Measurements from ENCODE around the gene MINDY4. TPM values are rescaled to one million over a fixed set of nuclear protein-coding genes. Genes with fewer than 3 reads are reported as not detected.

Gene MINDY4
- total RNA-seq, 1 experiment from 2014 or later = 1.8 TPM

DNA sequence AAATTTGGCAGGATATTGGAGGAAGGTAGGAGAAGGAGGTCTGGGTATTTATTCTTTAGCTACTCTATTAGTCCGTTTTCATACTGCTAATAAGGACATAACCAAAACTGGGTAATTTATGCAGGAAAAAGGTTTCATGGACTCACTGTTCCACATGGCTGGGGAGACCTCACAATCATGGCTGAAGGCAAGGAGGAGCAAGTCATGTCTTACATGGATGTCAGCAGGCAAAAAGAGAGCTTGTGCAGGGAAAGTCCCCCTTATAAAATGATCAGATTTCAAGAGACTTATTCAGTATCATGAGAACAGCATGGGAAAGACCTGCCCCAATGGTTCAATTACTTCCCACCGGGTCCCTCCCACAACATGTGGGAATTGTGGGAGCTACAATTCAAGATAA lies 21.2 kb upstream of the MINDY4 start:
- Mint-ChIP-seq H3K27me3 (ENCODE audit: low read depth) (peaks cover 2% of the 10 kb centered on the region), H3K4me1 (no peaks in the 10 kb centered on the region), H3K36me3 (peaks cover 3% of the 10 kb centered on the region; the same call in 1 of the 2 replicates), H3K9me3 (peaks cover 14% of the 10 kb centered on the region), H3K27ac (no peak overlapping the region), H3K4me3 (no peak overlapping the region)
- no peak for TF ChIP-seq GABPB1 (CRISPR knock-in tag; IDR thresholded peaks at IDR 0.05)
- no peak for TF ChIP-seq OVOL2 (CRISPR knock-in tag; IDR thresholded peaks at IDR 0.05; ENCODE audit: borderline replicate concordance)
- TF ChIP-seq NFYB (CRISPR knock-in tag; conservative IDR thresholded peaks at IDR 0.05; ENCODE audit: low read depth) = no peak
- no peak for TF ChIP-seq NR3C1 (CRISPR knock-in tag; conservative IDR thresholded peaks at IDR 0.05; ENCODE audit: low read depth)
- TF ChIP-seq MXD4 (CRISPR knock-in tag; IDR thresholded peaks at IDR 0.05; ENCODE audit: borderline replicate concordance) = no peak
- TF ChIP-seq, protein P1, sequence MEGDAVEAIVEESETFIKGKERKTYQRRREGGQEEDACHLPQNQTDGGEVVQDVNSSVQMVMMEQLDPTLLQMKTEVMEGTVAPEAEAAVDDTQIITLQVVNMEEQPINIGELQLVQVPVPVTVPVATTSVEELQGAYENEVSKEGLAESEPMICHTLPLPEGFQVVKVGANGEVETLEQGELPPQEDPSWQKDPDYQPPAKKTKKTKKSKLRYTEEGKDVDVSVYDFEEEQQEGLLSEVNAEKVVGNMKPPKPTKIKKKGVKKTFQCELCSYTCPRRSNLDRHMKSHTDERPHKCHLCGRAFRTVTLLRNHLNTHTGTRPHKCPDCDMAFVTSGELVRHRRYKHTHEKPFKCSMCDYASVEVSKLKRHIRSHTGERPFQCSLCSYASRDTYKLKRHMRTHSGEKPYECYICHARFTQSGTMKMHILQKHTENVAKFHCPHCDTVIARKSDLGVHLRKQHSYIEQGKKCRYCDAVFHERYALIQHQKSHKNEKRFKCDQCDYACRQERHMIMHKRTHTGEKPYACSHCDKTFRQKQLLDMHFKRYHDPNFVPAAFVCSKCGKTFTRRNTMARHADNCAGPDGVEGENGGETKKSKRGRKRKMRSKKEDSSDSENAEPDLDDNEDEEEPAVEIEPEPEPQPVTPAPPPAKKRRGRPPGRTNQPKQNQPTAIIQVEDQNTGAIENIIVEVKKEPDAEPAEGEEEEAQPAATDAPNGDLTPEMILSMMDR (IDR thresholded peaks at IDR 0.05) = no peak
- no peak for TF ChIP-seq ZNF416 (CRISPR knock-in tag; IDR thresholded peaks at IDR 0.05)
- no peak for TF ChIP-seq ZNF138 (CRISPR knock-in tag; conservative IDR thresholded peaks at IDR 0.05)
- ChIA-PET CTCF (no interaction called here), POLR2A (no interaction called here)
- DNase-seq (ENCODE audit: low spot score) = no peak
- ATAC-seq = no peak

DNA sequence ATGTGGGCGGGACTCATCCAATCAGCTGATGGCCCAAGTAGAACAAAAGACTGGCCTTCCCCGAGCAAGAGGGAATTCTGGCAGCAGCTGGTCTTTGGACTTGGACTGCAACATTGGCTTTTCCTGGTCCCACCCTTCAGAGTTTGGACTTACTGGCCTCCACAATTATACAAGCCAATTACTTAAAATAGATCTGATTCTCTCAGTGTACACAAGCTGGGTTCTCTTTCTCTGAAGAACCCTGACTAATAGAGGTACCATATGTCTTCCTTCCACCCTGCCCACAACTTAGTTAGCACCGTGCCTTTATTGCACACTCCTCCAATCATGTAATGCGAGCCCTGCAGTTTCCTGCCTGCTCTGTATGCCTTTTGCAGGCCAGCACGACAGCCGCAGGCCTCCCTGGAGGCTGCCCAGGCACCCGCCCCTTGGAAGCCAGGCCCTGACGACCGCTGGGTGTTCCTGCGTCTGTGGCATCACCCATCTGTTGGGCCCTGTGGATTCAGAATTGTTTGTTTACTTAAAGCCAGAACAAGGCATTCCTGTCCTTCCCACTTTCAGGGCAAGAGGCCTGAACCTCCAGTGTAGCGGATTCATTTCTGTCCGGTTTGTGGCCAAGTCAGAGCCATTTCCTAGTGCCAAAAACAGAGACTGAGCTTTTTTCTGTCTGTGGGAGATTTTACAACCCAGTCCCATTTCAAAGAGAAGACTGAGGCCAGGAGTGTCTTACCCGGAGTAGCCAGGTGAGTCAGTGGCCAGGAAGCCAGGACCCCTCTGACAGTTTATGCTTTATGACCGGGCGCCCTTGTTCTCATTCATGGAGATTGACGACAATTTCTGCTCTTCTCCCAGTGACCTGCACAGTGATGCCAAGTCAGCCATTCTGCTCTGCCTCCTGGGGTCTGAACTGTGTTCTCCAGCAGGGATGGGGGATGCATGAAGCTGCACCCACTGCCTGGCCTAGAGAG lies 20.2 kb upstream of the MINDY4 start:
- Mint-ChIP-seq H3K4me1 (no peaks in the 10 kb centered on the region), H3K27me3 (ENCODE audit: low read depth) (peaks cover 2% of the 10 kb centered on the region; the same call in 1 of the 2 replicates), H3K4me3 (no peak overlapping the region), H3K9me3 (peaks cover 14% of the 10 kb centered on the region), H3K27ac (no peak overlapping the region), H3K36me3 (peaks cover 3% of the 10 kb centered on the region; the same call in 1 of the 2 replicates)
- TF ChIP-seq MAX (CRISPR knock-in tag; IDR thresholded peaks at IDR 0.05) (no peak), GTF2I (CRISPR knock-in tag; conservative IDR thresholded peaks at IDR 0.05) (no peak), CREM (CRISPR knock-in tag; IDR thresholded peaks at IDR 0.05) (no peak), EMX1 (CRISPR knock-in tag; IDR thresholded peaks at IDR 0.05) (no peak), ZNF219 (CRISPR knock-in tag; IDR thresholded peaks at IDR 0.05; ENCODE audit: borderline replicate concordance) (no peak), FOXJ3 (CRISPR knock-in tag; IDR thresholded peaks at IDR 0.05; ENCODE audit: borderline replicate concordance) (no peak), ZNF396 (CRISPR knock-in tag; IDR thresholded peaks at IDR 0.05; ENCODE audit: borderline replicate concordance) (no peak), TCF7 (CRISPR knock-in tag; IDR thresholded peaks at IDR 0.05; ENCODE audit: low read depth) (no peak), SMAD4 (CRISPR knock-in tag; IDR thresholded peaks at IDR 0.05) (no peak), ZMAT4 (CRISPR knock-in tag; IDR thresholded peaks at IDR 0.05) (no peak), ZBTB21 (CRISPR knock-in tag; IDR thresholded peaks at IDR 0.05; ENCODE audit: borderline replicate concordance) (no peak), NR2C2 (CRISPR knock-in tag; IDR thresholded peaks at IDR 0.05) (no peak), PRRX2 (CRISPR knock-in tag; IDR thresholded peaks at IDR 0.05) (no peak)
- TF ChIP-seq, protein P2, sequence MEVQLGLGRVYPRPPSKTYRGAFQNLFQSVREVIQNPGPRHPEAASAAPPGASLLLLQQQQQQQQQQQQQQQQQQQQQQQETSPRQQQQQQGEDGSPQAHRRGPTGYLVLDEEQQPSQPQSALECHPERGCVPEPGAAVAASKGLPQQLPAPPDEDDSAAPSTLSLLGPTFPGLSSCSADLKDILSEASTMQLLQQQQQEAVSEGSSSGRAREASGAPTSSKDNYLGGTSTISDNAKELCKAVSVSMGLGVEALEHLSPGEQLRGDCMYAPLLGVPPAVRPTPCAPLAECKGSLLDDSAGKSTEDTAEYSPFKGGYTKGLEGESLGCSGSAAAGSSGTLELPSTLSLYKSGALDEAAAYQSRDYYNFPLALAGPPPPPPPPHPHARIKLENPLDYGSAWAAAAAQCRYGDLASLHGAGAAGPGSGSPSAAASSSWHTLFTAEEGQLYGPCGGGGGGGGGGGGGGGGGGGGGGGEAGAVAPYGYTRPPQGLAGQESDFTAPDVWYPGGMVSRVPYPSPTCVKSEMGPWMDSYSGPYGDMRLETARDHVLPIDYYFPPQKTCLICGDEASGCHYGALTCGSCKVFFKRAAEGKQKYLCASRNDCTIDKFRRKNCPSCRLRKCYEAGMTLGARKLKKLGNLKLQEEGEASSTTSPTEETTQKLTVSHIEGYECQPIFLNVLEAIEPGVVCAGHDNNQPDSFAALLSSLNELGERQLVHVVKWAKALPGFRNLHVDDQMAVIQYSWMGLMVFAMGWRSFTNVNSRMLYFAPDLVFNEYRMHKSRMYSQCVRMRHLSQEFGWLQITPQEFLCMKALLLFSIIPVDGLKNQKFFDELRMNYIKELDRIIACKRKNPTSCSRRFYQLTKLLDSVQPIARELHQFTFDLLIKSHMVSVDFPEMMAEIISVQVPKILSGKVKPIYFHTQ (CRISPR knock-in tag; IDR thresholded peaks at IDR 0.05) = no peak
- TF ChIP-seq, protein P3, sequence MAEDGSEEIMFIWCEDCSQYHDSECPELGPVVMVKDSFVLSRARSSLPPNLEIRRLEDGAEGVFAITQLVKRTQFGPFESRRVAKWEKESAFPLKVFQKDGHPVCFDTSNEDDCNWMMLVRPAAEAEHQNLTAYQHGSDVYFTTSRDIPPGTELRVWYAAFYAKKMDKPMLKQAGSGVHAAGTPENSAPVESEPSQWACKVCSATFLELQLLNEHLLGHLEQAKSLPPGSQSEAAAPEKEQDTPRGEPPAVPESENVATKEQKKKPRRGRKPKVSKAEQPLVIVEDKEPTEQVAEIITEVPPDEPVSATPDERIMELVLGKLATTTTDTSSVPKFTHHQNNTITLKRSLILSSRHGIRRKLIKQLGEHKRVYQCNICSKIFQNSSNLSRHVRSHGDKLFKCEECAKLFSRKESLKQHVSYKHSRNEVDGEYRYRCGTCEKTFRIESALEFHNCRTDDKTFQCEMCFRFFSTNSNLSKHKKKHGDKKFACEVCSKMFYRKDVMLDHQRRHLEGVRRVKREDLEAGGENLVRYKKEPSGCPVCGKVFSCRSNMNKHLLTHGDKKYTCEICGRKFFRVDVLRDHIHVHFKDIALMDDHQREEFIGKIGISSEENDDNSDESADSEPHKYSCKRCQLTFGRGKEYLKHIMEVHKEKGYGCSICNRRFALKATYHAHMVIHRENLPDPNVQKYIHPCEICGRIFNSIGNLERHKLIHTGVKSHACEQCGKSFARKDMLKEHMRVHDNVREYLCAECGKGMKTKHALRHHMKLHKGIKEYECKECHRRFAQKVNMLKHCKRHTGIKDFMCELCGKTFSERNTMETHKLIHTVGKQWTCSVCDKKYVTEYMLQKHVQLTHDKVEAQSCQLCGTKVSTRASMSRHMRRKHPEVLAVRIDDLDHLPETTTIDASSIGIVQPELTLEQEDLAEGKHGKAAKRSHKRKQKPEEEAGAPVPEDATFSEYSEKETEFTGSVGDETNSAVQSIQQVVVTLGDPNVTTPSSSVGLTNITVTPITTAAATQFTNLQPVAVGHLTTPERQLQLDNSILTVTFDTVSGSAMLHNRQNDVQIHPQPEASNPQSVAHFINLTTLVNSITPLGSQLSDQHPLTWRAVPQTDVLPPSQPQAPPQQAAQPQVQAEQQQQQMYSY (CRISPR knock-in tag; IDR thresholded peaks at IDR 0.05) = no peak
- ATAC-seq (no peak), DNase-seq (ENCODE audit: low spot score) (no peak)
- POLR2A ChIA-PET = no interaction called here
- CTCF ChIA-PET = interaction anchor here (0.6 to 1.3 kb wide), 2 partner anchors 20 to 187 kb away, joined by 3 to 4 read pairs; no protein-coding TSS in a partner anchor

Measured in WTC11 (cell line).